ENCODE measurements around the gene TPBGL. TPM values are rescaled to one million over a fixed set of nuclear protein-coding genes. Genes with fewer than 3 reads are reported as not detected.

The TPBGL gene
- total RNA-seq, 4 donors from 2014 or later, result 0.26 to 0.40 (median 0.33) TPM; not detected in 1

- H3K36me3 ChIP-seq, result peaks cover 0 to 9% (median 2%) of the 10 kb centered on the region in 4 donors
- intact Hi-C loops (cut with DNase I), result no loop called here
- no peaks in the 10 kb centered on the region for H3K27me3 ChIP-seq
- no peaks in the 10 kb centered on the region for H3K9me3 ChIP-seq
- no peak for DNase-seq (ENCODE audit: extremely low spot score)
- peaks cover 27 to 54% (median 50%) of the 10 kb centered on the region in 4 donors for H3K4me1 ChIP-seq
- no peak overlapping the region for H3K27ac ChIP-seq (replicated peaks in 1 of 4)
- H3K4me3 ChIP-seq, result no peak overlapping the region
- WGBS, result 52% methylated on average over 5 of the region's 5 CpGs
- TF ChIP-seq CTCF (IDR thresholded peaks at IDR 0.05), result no peak
- TF ChIP-seq POLR2A (IDR thresholded peaks at IDR 0.05; ENCODE audit: low read depth), result no peak
- no peak for TF ChIP-seq EP300 (IDR thresholded peaks at IDR 0.05)
- no peak for TF ChIP-seq POLR2AphosphoS5 (IDR thresholded peaks at IDR 0.05)
Measured at GRCh38 chr11:75194147-75194546, 46.4 kb upstream of the TPBGL start.

- WGBS, result 85% methylated on average over 4 of the region's 7 CpGs
- no peak for TF ChIP-seq EP300 (IDR thresholded peaks at IDR 0.05)
- no peak for TF ChIP-seq POLR2A (IDR thresholded peaks at IDR 0.05; ENCODE audit: low read depth)
- TF ChIP-seq CTCF (IDR thresholded peaks at IDR 0.05), result no peak
- TF ChIP-seq POLR2AphosphoS5 (IDR thresholded peaks at IDR 0.05), result no peak
- Histone ChIP-seq H3K4me3 (no peak overlapping the region), H3K27ac (replicated peaks in 1 of 4) (no peak overlapping the region), H3K9me3 (no peaks in the 10 kb centered on the region), H3K27me3 (no peaks in the 10 kb centered on the region), H3K36me3 (peaks cover 0 to 11% (median 2%) of the 10 kb centered on the region in 4 donors), H3K4me1 (peaks cover 27 to 45% (median 43%) of the 10 kb centered on the region in 4 donors)
- no peak for DNase-seq (ENCODE audit: extremely low spot score)
- intact Hi-C loops (cut with DNase I), result no loop called here
Measured at GRCh38 chr11:75195167-75195962, 45.2 kb upstream of the TPBGL start.

- no peak overlapping the region for H3K4me3 ChIP-seq
- no peak for TF ChIP-seq POLR2A (IDR thresholded peaks at IDR 0.05; ENCODE audit: low read depth)
- TF ChIP-seq EP300 (IDR thresholded peaks at IDR 0.05), result no peak
- TF ChIP-seq POLR2AphosphoS5 (IDR thresholded peaks at IDR 0.05), result no peak
- no peak for TF ChIP-seq CTCF (IDR thresholded peaks at IDR 0.05)
- H3K9me3 ChIP-seq, result no peaks in the 10 kb centered on the region
- DNase-seq (ENCODE audit: extremely low spot score), result no peak
- peaks cover 0 to 11% (median 2%) of the 10 kb centered on the region in 4 donors for H3K36me3 ChIP-seq
- no peak overlapping the region for H3K27ac ChIP-seq (replicated peaks in 1 of 4)
- H3K4me1 ChIP-seq, result peaks cover 22 to 35% (median 33%) of the 10 kb centered on the region in 4 donors
- 87% methylated on average over 8 of the region's 8 CpGs for WGBS
- intact Hi-C loops (cut with DNase I), result no loop called here
- H3K27me3 ChIP-seq, result no peaks in the 10 kb centered on the region
Measured at GRCh38 chr11:75196426-75196825, 44.1 kb upstream of the TPBGL start.

GRCh38 chr11:75197512-75198277 is 42.9 kb upstream of the TPBGL start:
- Histone ChIP-seq H3K4me1 (peaks cover 20 to 29% (median 27%) of the 10 kb centered on the region in 4 donors), H3K9me3 (no peaks in the 10 kb centered on the region), H3K27ac (replicated peaks in 1 of 4) (no peak overlapping the region), H3K36me3 (peaks cover 0 to 11% (median 2%) of the 10 kb centered on the region in 4 donors), H3K27me3 (peaks cover 0 to under 1% (median 0%) of the 10 kb centered on the region in 4 donors), H3K4me3 (no peak overlapping the region)
- WGBS, result 84% methylated on average over 4 of the region's 4 CpGs
- TF ChIP-seq POLR2A (IDR thresholded peaks at IDR 0.05; ENCODE audit: low read depth) (no peak), POLR2AphosphoS5 (IDR thresholded peaks at IDR 0.05) (no peak), CTCF (IDR thresholded peaks at IDR 0.05) (no peak), EP300 (IDR thresholded peaks at IDR 0.05) (no peak)
- no peak for DNase-seq (ENCODE audit: extremely low spot score)
- intact Hi-C loops (cut with DNase I), result no loop called here
